Astrocyte of the hippocampus (primary cell): Measurements from ENCODE around the gene GCNT2.
A peak's percentile ranks its signal among the peaks of the same experiment; 100 is the strongest.
"Not testable (repeated sequence)": the region's sequence is repeated elsewhere in the genome, so short reads cannot be mapped to it uniquely, and the experiment has no call there.

Experiments used
- DNase-seq: peaks from one replicate; pipeline ENCODE4 v3.0.0; 2011; ENCODE audit warnings: low read depth, low spot score

The GCNT2 gene

GRCh38 chr6:10514049-10514780, 6.9 kb upstream of the GCNT2 start:
- no peak for DNase-seq

- no peak for DNase-seq
These were observed 4.2 kb upstream of the GCNT2 start for GRCh38 chr6:10516953-10517352.

GRCh38 chr6:10518557-10519407, 2.4 kb upstream of the GCNT2 start:
- peak; percentile 65 for DNase-seq

- DNase-seq = not testable (repeated sequence)
These were observed 1.8 kb upstream of the GCNT2 start for GRCh38 chr6:10519408-10519697.

- DNase-seq = no peak
These were observed 683 bp upstream of the GCNT2 start for GRCh38 chr6:10520468-10520867.

GRCh38 chr6:10522929-10523573, 1.9 kb downstream of the GCNT2 start:
- peak; percentile 8 for DNase-seq

- DNase-seq = peak; percentile 40
These were observed 5.0 kb downstream of the GCNT2 start for GRCh38 chr6:10526156-10526555.

- peak; percentile 64 for DNase-seq
These were observed 7.2 kb downstream of the GCNT2 start for GRCh38 chr6:10528158-10528981.

- peak; percentile 81 for DNase-seq
These were observed 8.2 kb downstream of the GCNT2 start for GRCh38 chr6:10529231-10529801.

- DNase-seq = not testable (repeated sequence)
These were observed 8.8 kb downstream of the GCNT2 start for GRCh38 chr6:10529828-10530374.

GRCh38 chr6:10531503-10531902, 10.4 kb downstream of the GCNT2 start:
- no peak for DNase-seq

GRCh38 chr6:10531942-10532341, 10.8 kb downstream of the GCNT2 start:
- DNase-seq = no peak

GRCh38 chr6:10532392-10532791, 11.2 kb downstream of the GCNT2 start:
- no peak for DNase-seq

GRCh38 chr6:10534419-10534762, 13.2 kb downstream of the GCNT2 start:
- no peak for DNase-seq

- no peak for DNase-seq
These were observed 14.0 kb downstream of the GCNT2 start for GRCh38 chr6:10535193-10535592.

GRCh38 chr6:10537726-10538125, 16.6 kb downstream of the GCNT2 start:
- DNase-seq = no peak

- DNase-seq = no peak
These were observed 19.1 kb downstream of the GCNT2 start for GRCh38 chr6:10540073-10540746.

- DNase-seq = no peak
These were observed 20.4 kb downstream of the GCNT2 start for GRCh38 chr6:10541591-10541990.

- DNase-seq = no peak
These were observed 21.1 kb downstream of the GCNT2 start for GRCh38 chr6:10542213-10542612.

- no peak for DNase-seq
These were observed 22.3 kb downstream of the GCNT2 start for GRCh38 chr6:10543488-10543887.

- no peak for DNase-seq
These were observed 24.3 kb downstream of the GCNT2 start for GRCh38 chr6:10545482-10545881.
